Measurements from ENCODE around the gene SH2D3C.

SH2D3C gene

GRCh38 chr9:127769929-127770582, 8.4 kb downstream of the SH2D3C start:
- in situ Hi-C loops (cut with HindIII; ENCODE audit: low sequenced_read_pairs), result loop anchor here (25.0 kb wide), 2 partner anchors 92 to 167 kb away; partner anchors contain the start of genes DPM2, ENG and PIP5KL1

GRCh38 chr9:127769101-127769500, 9.4 kb downstream of the SH2D3C start:
- in situ Hi-C loops (cut with HindIII; ENCODE audit: low sequenced_read_pairs), result loop anchor here (25.0 kb wide), 2 partner anchors 93 to 168 kb away; partner anchors contain the start of genes DPM2, ENG and PIP5KL1

GRCh38 chr9:127768698-127769097, 9.8 kb downstream of the SH2D3C start:
- in situ Hi-C loops (cut with HindIII; ENCODE audit: low sequenced_read_pairs), result loop anchor here (25.0 kb wide), 2 partner anchors 94 to 169 kb away; partner anchors contain the start of genes DPM2, ENG and PIP5KL1

GRCh38 chr9:127767909-127768331, 10.5 kb downstream of the SH2D3C start:
- in situ Hi-C loops (cut with HindIII; ENCODE audit: low sequenced_read_pairs), result loop anchor here (25.0 kb wide), 2 partner anchors 94 to 169 kb away; partner anchors contain the start of genes DPM2, ENG and PIP5KL1

- in situ Hi-C loops (cut with HindIII; ENCODE audit: low sequenced_read_pairs), result loop anchor here (25.0 kb wide), 2 partner anchors 95 to 170 kb away; partner anchors contain the start of genes DPM2, ENG and PIP5KL1
These were observed 11.1 kb downstream of the SH2D3C start for GRCh38 chr9:127767410-127767809.

GRCh38 chr9:127765418-127765817, 13.0 kb downstream of the SH2D3C start:
- in situ Hi-C loops (cut with HindIII; ENCODE audit: low sequenced_read_pairs), result loop anchor here (25.0 kb wide), 2 partner anchors 97 to 172 kb away; partner anchors contain the start of genes DPM2, ENG and PIP5KL1

- in situ Hi-C loops (cut with HindIII; ENCODE audit: low sequenced_read_pairs), result loop anchor here (5.0 to 25.0 kb wide), 3 partner anchors 47 to 173 kb away; partner anchors contain the start of genes DPM2, ENG, PIP5KL1 and PTRH1
These were observed 14.5 kb downstream of the SH2D3C start for GRCh38 chr9:127763918-127764384.

GRCh38 chr9:127762111-127762676, 16.3 kb downstream of the SH2D3C start:
- in situ Hi-C loops (cut with HindIII; ENCODE audit: low sequenced_read_pairs), result loop anchor here (5.0 to 25.0 kb wide), 3 partner anchors 45 to 175 kb away; partner anchors contain the start of genes DPM2, ENG, PIP5KL1 and PTRH1

- in situ Hi-C loops (cut with HindIII; ENCODE audit: low sequenced_read_pairs), result loop anchor here (5.0 to 25.0 kb wide), 3 partner anchors 44 to 176 kb away; partner anchors contain the start of genes DPM2, ENG, PIP5KL1 and PTRH1
These were observed 16.9 kb downstream of the SH2D3C start for GRCh38 chr9:127761491-127761956.

GRCh38 chr9:127761061-127761460, 17.4 kb downstream of the SH2D3C start:
- in situ Hi-C loops (cut with HindIII; ENCODE audit: low sequenced_read_pairs), result loop anchor here (5.0 to 25.0 kb wide), 3 partner anchors 44 to 176 kb away; partner anchors contain the start of genes DPM2, ENG, PIP5KL1 and PTRH1

- in situ Hi-C loops (cut with HindIII; ENCODE audit: low sequenced_read_pairs), result loop anchor here (25.0 kb wide), 2 partner anchors 103 to 178 kb away; partner anchors contain the start of genes DPM2, ENG and PIP5KL1
These were observed 19.6 kb downstream of the SH2D3C start for GRCh38 chr9:127758843-127759242.

GRCh38 chr9:127756776-127757175, 21.7 kb downstream of the SH2D3C start:
- in situ Hi-C loops (cut with HindIII; ENCODE audit: low sequenced_read_pairs), result loop anchor here (25.0 kb wide), 2 partner anchors 106 to 181 kb away; partner anchors contain the start of genes DPM2, ENG and PIP5KL1

GRCh38 chr9:127756233-127756632, 22.2 kb downstream of the SH2D3C start:
- in situ Hi-C loops (cut with HindIII; ENCODE audit: low sequenced_read_pairs), result loop anchor here (25.0 kb wide), 2 partner anchors 106 to 181 kb away; partner anchors contain the start of genes DPM2, ENG and PIP5KL1

GRCh38 chr9:127755061-127756060, 23.1 kb downstream of the SH2D3C start:
- in situ Hi-C loops (cut with HindIII; ENCODE audit: low sequenced_read_pairs), result loop anchor here (25.0 kb wide), 2 partner anchors 107 to 182 kb away; partner anchors contain the start of genes DPM2, ENG and PIP5KL1

GRCh38 chr9:127754099-127755060, 24.1 kb downstream of the SH2D3C start:
- in situ Hi-C loops (cut with HindIII; ENCODE audit: low sequenced_read_pairs), result loop anchor here (25.0 kb wide), 2 partner anchors 108 to 183 kb away; partner anchors contain the start of genes DPM2, ENG and PIP5KL1

- in situ Hi-C loops (cut with HindIII; ENCODE audit: low sequenced_read_pairs), result loop anchor here (25.0 kb wide), 2 partner anchors 109 to 184 kb away; partner anchors contain the start of genes DPM2, ENG and PIP5KL1
These were observed 24.8 kb downstream of the SH2D3C start for GRCh38 chr9:127753622-127754021.

- in situ Hi-C loops (cut with HindIII; ENCODE audit: low sequenced_read_pairs), result loop anchor here (25.0 kb wide), 2 partner anchors 109 to 184 kb away; partner anchors contain the start of genes DPM2, ENG and PIP5KL1
These were observed 25.3 kb downstream of the SH2D3C start for GRCh38 chr9:127753148-127753547.
